K562 (cell line): Measurements from ENCODE around the gene TEX22. TPM values are rescaled to one million over a fixed set of nuclear protein-coding genes. Genes with fewer than 3 reads are reported as not detected.

Source experiments
- ATAC-seq: fragments of 200-7000 bp; cut with Tn5 transposase; 3 replicates; pipeline ENCODE4 v1.9.1; 2020; ENCODE audit warnings: moderate library complexity
- BruUV-seq: library from RNA; stranded (reverse); fragments of 400-500 nt; replicated peaks from 2 replicates; lab custom pipeline; 2021; lab: Mats Ljungman, UMichigan
- CTCF ChIA-PET: fragments of 300-600 bp; formaldehyde crosslinking; extraction: SDS; loops from one replicate; lab custom pipeline; 2021; ENCODE audit warnings: low intra/inter-chr PET ratio; lab: Yijun Ruan, JAX
- POLR2A ChIA-PET: fragments of 300-600, 350-650 bp; sonication (Branson Sonifier 250); formaldehyde crosslinking; extraction: SDS; loops from one replicate; lab custom pipeline; 2021; ENCODE audit warnings: antibody characterized with exemption, inconsistent platforms; lab: Yijun Ruan, JAX
- DNase-seq, 4 experiments: peaks; one replicate each; pipeline versions ENCODE4 v3.0.0 to v3.0.0-alpha.2; 2011 to 2018; ENCODE audit warnings: low spot score in 3 of 4, mixed read lengths in 3 of 4; ENCODE audit errors: extremely low read depth in 1 of 4
- FAIRE-seq: peaks from 2 replicates; lab custom pipeline; 2011; peaks lifted over from hg19 to GRCh38; lab: Jason Lieb, UNC
- H2AFZ ChIP-seq: 2 replicates; pipeline ENCODE4 v1.6.0; 2011; ENCODE audit warnings: low read depth, low read length, control low read depth, inconsistent platforms
- H3K27ac ChIP-seq: fragments of 200-600 bp; 3 replicates; pipeline ENCODE4 v1.8.0; 2011; ENCODE audit warnings: low read depth, mild to moderate bottlenecking, control low read depth, inconsistent platforms, low read length, moderate library complexity, mixed read lengths; ENCODE audit errors: extremely low read depth
- H3K27me3 ChIP-seq, 2 experiments: fragments of 300-600 bp in 1 of 2; 2 replicates in 1 of 2; 3 replicates in 1 of 2; pipeline versions ENCODE4 v1.6.0 to v1.8.0; 2011; ENCODE audit warnings: inconsistent platforms in 2 of 2, low read length in 2 of 2, mild to moderate bottlenecking in 1 of 2, mixed read lengths in 1 of 2, moderate library complexity in 1 of 2; ENCODE audit not compliant: control insufficient read depth in 2 of 2, insufficient read depth in 2 of 2
- H3K36me3 ChIP-seq: fragments of 300-600 bp; 3 replicates; pipeline ENCODE4 v1.8.0; 2011; ENCODE audit warnings: mild to moderate bottlenecking, low read length, inconsistent platforms; ENCODE audit not compliant: control insufficient read depth, insufficient read depth
- H3K4me1 ChIP-seq, 2 experiments: fragments of 200-600 bp in 1 of 2; replicated peaks in 1 of 2; 2 replicates in 1 of 2; 3 replicates in 1 of 2; pipeline versions ENCODE4 v1.5.1 to v1.8.0; 2011; ENCODE audit warnings: inconsistent platforms in 2 of 2, low read length in 2 of 2, mild to moderate bottlenecking in 1 of 2, mixed read lengths in 1 of 2, moderate library complexity in 1 of 2; ENCODE audit not compliant: control insufficient read depth in 2 of 2, insufficient read depth in 2 of 2
- H3K4me2 ChIP-seq: 2 replicates; pipeline ENCODE4 v1.6.1; 2011; ENCODE audit warnings: low read length, control low read depth, inconsistent platforms, mixed read lengths; ENCODE audit not compliant: insufficient read depth
- H3K4me3 ChIP-seq: fragments of 200-600 bp; sonication (generic), shearing (Covaris generic); 2 replicates; pipeline ENCODE4 v1.5.1; 2016; ENCODE audit warnings: control low read depth, inconsistent platforms
- H3K79me2 ChIP-seq: fragments of 200-600 bp; 3 replicates; pipeline ENCODE4 v1.8.0; 2011; ENCODE audit warnings: low read length, inconsistent platforms; ENCODE audit not compliant: control insufficient read depth, insufficient read depth
- H3K9ac ChIP-seq, 2 experiments: 2 replicates each; pipeline versions ENCODE4 v1.6.0 to v1.6.1; 2011; ENCODE audit warnings: low read depth in 2 of 2, low read length in 2 of 2, control low read depth in 1 of 2, inconsistent platforms in 1 of 2, mild to moderate bottlenecking in 1 of 2, mixed read lengths in 1 of 2; ENCODE audit not compliant: insufficient read depth in 1 of 2
- H3K9me1 ChIP-seq: one replicate; pipeline ENCODE4 v1.6.0; 2011; ENCODE audit warnings: inconsistent platforms, mild to moderate bottlenecking, low read length, moderate library complexity; ENCODE audit not compliant: control insufficient read depth, insufficient read depth
- H3K9me3 ChIP-seq: replicated peaks from 2 replicates; pipeline ENCODE4 v1.5.1; 2011; ENCODE audit warnings: low read depth, low read length, inconsistent platforms; ENCODE audit not compliant: control insufficient read depth, insufficient read depth
- H4K20me1 ChIP-seq: replicated peaks from 2 replicates; pipeline ENCODE4 v1.6.1; 2011; ENCODE audit warnings: low read length, inconsistent platforms, mixed read lengths; ENCODE audit not compliant: control insufficient read depth, insufficient read depth
- CBFB ChIP-seq: sonication (generic); formaldehyde crosslinking; IDR thresholded peaks from 2 replicates; pipeline ENCODE4 v1.4.0; 2020; ENCODE audit warnings: mild to moderate bottlenecking, missing genetic modification reagents
- DNMT1 ChIP-seq: fragments of 450-650 bp; IDR thresholded peaks from 2 replicates; pipeline ENCODE4 v1.6.1; 2016; ENCODE audit warnings: antibody characterized with exemption, mild to moderate bottlenecking
- FIP1L1 ChIP-seq: fragments of 200-400 bp; formaldehyde crosslinking; IDR thresholded peaks from 2 replicates; pipeline ENCODE4 v1.6.1; 2018; ENCODE audit warnings: mild to moderate bottlenecking, low read depth, low read length; ENCODE audit not compliant: poor library complexity, severe bottlenecking
- KAT2B ChIP-seq: IDR thresholded peaks from one replicate; pipeline ENCODE4 v1.6.1; 2012; ENCODE audit warnings: low read depth, mild to moderate bottlenecking, control low read depth, inconsistent platforms, low read length, moderate library complexity
- KLF10 ChIP-seq: fragments of 250-450 bp; sonication (Bioruptor Pico); IDR thresholded peaks from 2 replicates; pipeline ENCODE4 v1.6.1; 2021; ENCODE audit warnings: matching md5 sums
- PHB2 ChIP-seq: fragments of 450-650 bp; IDR thresholded peaks from 2 replicates; pipeline ENCODE4 v1.6.1; 2017; ENCODE audit warnings: low read depth
- POLR2G ChIP-seq: fragments of 200-400 bp; formaldehyde crosslinking; IDR thresholded peaks from 2 replicates; pipeline ENCODE4 v1.6.1; 2017; ENCODE audit warnings: low read depth, mild to moderate bottlenecking, antibody characterized with exemption, low read length, moderate library complexity
- RFX7 ChIP-seq: fragments of 250-450 bp; sonication (Bioruptor Pico); IDR thresholded peaks from 2 replicates; pipeline ENCODE4 v1.5.1; 2021; ENCODE audit warnings: mild to moderate bottlenecking
- ZBTB17 ChIP-seq: fragments of 450-650 bp; formaldehyde crosslinking; IDR thresholded peaks from 2 replicates; pipeline ENCODE4 v1.4.0; 2020; ENCODE audit warnings: mild to moderate bottlenecking
- ZNF140 ChIP-seq: fragments of 250-450 bp; sonication (Bioruptor Pico); IDR thresholded peaks from 2 replicates; pipeline ENCODE4 v1.8.0; 2021; ENCODE audit warnings: moderate library complexity, mild to moderate bottlenecking, inconsistent platforms
- ZNF766 ChIP-seq: fragments of 200-800 bp; sonication (Bioruptor generic); conservative IDR thresholded peaks from 2 replicates; pipeline ENCODE4 v1.6.1; 2016; ENCODE audit warnings: missing genetic modification characterization, missing compliant biosample characterization
- WGBS: fragments of 100-300 bp; shearing (Covaris generic); methylation state at CpG from one replicate; pipeline ENCODE4 v1.1.6; 2016; ENCODE audit warnings: low coverage, mixed read lengths; ENCODE audit not compliant: insufficient coverage; ENCODE audit errors: missing lambda C conversion rate; 5-methylcytosine and 5-hydroxymethylcytosine counted together
- in situ Hi-C: fragments of 300-500 bp; cut with MboI; formaldehyde crosslinking; loops from 4 replicates; pipeline ENCODE4 v1.15.0; 2018; ENCODE audit warnings: inconsistent platforms, mixed read lengths
- intact Hi-C: fragments of 100-400 bp; cut with micrococcal nuclease; formaldehyde crosslinking; loops from 2 replicates; pipeline ENCODE4 v1.14.2; 2022
- polyA plus RNA-seq, 8 experiments: library from polyadenylated mRNA; depleted of rRNA in 4 of 8; stranded (reverse) in 5 of 8; unstranded in 3 of 8; fragments of >200 nt; fragmentation: Nextera tagmentation in 2 of 8; fragmentation: Illumina TruSeq in 1 of 8; extraction: Ambion mirVana in 2 of 8; extraction: Trizol in 1 of 8; gene quantifications; 2 replicates each; pipeline versions ENCODE4 v1.2.1 to v1.2.3, GENCODE V29; 2011 to 2014; ENCODE audit warnings: inconsistent platforms in 1 of 8, missing spikeins in 1 of 8
- total RNA-seq, 7 experiments: library from RNA; depleted of rRNA in 6 of 7; stranded (reverse); fragments of >200 nt in 6 of 7; fragmentation: Illumina TruSeq in 2 of 7; extraction: Trizol in 2 of 7; gene quantifications; 2 replicates each; pipeline versions ENCODE4 v1.2.1 to v1.2.3, GENCODE V29; 2011 to 2021; ENCODE audit warnings: low replicate concordance in 1 of 7
- TF ChIP-seq, protein P1 (sequence below): fragments of 450-650 bp; IDR thresholded peaks from 2 replicates; pipeline ENCODE4 v1.7.0; 2016; ENCODE audit warnings: borderline replicate concordance
- TF ChIP-seq, protein P2 (sequence below): fragments of 450-650 bp; formaldehyde crosslinking; IDR thresholded peaks from 2 replicates; pipeline ENCODE4 v1.4.0; 2020; ENCODE audit warnings: mild to moderate bottlenecking, moderate library complexity

The TEX22 gene
- total and polyA plus RNA-seq, 9 of the 15 experiments (the other 6 are each of a cell fraction or from before 2014, with no cell fraction given) = 0.04 to 1.7 (median 0.23) TPM; not detected in 2

DNA sequence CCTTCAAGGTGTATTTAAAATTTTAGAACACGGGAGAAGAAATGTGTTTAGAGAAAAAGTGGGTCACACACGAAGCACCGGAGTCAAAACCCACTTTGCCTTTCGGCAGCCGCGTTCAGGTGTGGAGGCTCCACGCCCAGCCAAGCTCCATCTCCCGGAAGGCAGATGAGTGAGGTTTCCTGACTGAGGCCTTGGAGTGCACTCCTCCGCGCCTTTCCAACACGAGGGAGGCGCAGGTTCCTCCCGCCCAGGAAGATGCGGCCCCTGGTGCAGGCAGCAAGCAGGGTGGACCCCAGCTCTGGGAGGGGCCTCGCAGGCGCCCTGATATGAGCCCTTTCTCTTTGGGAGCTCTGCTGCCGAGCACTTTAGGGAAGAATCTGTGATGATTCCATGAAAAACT is 43.8 kb downstream of the TEX22 start (continued):
- TF ChIP-seq FIP1L1 (no peak), ZNF140 (CRISPR knock-in tag) (no peak), ZBTB17 (CRISPR knock-in tag) (no peak), KLF10 (CRISPR knock-in tag) (no peak), PHB2 (no peak), ZNF766 (CRISPR knock-in tag) (no peak), CBFB (no peak), DNMT1 (no peak), RFX7 (CRISPR knock-in tag) (no peak)
- TF ChIP-seq, protein P1, sequence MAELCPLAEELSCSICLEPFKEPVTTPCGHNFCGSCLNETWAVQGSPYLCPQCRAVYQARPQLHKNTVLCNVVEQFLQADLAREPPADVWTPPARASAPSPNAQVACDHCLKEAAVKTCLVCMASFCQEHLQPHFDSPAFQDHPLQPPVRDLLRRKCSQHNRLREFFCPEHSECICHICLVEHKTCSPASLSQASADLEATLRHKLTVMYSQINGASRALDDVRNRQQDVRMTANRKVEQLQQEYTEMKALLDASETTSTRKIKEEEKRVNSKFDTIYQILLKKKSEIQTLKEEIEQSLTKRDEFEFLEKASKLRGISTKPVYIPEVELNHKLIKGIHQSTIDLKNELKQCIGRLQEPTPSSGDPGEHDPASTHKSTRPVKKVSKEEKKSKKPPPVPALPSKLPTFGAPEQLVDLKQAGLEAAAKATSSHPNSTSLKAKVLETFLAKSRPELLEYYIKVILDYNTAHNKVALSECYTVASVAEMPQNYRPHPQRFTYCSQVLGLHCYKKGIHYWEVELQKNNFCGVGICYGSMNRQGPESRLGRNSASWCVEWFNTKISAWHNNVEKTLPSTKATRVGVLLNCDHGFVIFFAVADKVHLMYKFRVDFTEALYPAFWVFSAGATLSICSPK = no peak

DNA sequence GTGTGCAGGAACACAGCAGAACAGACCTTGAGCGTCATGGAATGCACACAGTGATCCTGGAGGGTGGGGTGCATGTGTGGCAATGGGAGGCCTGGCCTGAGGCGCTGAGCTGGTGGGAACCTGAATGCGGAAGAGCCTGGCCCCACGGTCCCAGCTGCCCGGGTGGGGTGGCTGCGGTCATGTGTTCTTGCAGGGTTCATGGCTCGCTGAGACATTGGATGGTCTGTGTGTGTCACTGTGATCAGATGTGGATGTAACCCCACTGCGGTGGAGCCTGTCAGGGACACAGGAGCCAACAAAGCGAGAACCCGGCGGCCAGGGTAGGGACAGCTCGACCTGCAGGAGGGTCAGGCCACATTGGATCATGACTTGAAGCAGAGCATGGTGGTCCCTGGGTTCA is 44.5 kb downstream of the TEX22 start:
- Histone ChIP-seq H3K79me2 (peaks cover 15% of the 10 kb centered on the region), H3K9ac (no peak overlapping the region), H3K9me1 (no peaks in the 10 kb centered on the region), H4K20me1 (0 out of 2 replicates have a peak, but pooled peaks cover 6% of the 10 kb centered on the region)
- in situ Hi-C loops = no loop called here
- no peak for FAIRE-seq
- POLR2A ChIA-PET = no interaction called here
- peak; percentile 35; the same call in 1 of the 2 replicates for TF ChIP-seq POLR2G
- TF ChIP-seq, protein P2, sequence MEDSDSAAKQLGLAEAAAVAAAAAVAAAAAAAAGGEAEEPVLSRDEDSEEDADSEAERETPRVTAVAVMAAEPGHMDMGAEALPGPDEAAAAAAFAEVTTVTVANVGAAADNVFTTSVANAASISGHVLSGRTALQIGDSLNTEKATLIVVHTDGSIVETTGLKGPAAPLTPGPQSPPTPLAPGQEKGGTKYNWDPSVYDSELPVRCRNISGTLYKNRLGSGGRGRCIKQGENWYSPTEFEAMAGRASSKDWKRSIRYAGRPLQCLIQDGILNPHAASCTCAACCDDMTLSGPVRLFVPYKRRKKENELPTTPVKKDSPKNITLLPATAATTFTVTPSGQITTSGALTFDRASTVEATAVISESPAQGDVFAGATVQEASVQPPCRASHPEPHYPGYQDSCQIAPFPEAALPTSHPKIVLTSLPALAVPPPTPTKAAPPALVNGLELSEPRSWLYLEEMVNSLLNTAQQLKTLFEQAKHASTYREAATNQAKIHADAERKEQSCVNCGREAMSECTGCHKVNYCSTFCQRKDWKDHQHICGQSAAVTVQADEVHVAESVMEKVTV = no peak
- TF ChIP-seq KAT2B = no peak
- TF ChIP-seq, all 486 proteins: peak for 1
- H2AFZ ChIP-seq = no peak overlapping the region
- H3K4me1 ChIP-seq = peaks cover 0 to 50% of the 10 kb centered on the region in 2 experiments; a peak in 2 of 5 replicates
- no peak overlapping the region for H3K4me2 ChIP-seq
- DNase-seq (no peak), ATAC-seq (no peak)
- H3K27me3 ChIP-seq = no peaks in the 10 kb centered on the region
- CTCF ChIA-PET = no interaction called here
- H3K4me3 ChIP-seq = no peak overlapping the region
- intact Hi-C loops = no loop called here
- 82% methylated on average over 10 of the region's 12 CpGs for WGBS
- H3K9me3 ChIP-seq = no peaks in the 10 kb centered on the region
- H3K36me3 ChIP-seq = peaks cover 45% of the 10 kb centered on the region; the same call in 1 of the 3 replicates
- H3K27ac ChIP-seq = no peak overlapping the region
- BruUV-seq = no TSS peak
